Lower lobe of right lung (tissue), 2 donors: Measurements from ENCODE around the gene ATP13A4. TPM values are rescaled to one million over a fixed set of nuclear protein-coding genes. Genes with fewer than 3 reads are reported as not detected.

Experiments
- ATAC-seq, 2 donors: fragments of 200-7000 bp; cut with Tn5 transposase; one replicate each; pipeline ENCODE4 v1.9.1; 2020 to 2022; ENCODE audit warnings: mild to moderate bottlenecking in 2 of 2, moderate library complexity in 2 of 2
- DNase-seq: peaks from one replicate; pipeline ENCODE4 v3.0.0-alpha.2; 2020
- H3K27ac ChIP-seq: fragments of 200-600 bp; one replicate; pipeline ENCODE4 v1.8.0; 2022
- H3K27me3 ChIP-seq: fragments of 200-600 bp; one replicate; pipeline ENCODE4 v1.8.0; 2022; ENCODE audit warnings: low read depth
- H3K36me3 ChIP-seq: fragments of 200-600 bp; one replicate; pipeline ENCODE4 v1.8.0; 2022; ENCODE audit warnings: mild to moderate bottlenecking
- H3K4me1 ChIP-seq: fragments of 200-600 bp; one replicate; pipeline ENCODE4 v1.8.0; 2022
- H3K4me3 ChIP-seq: fragments of 200-600 bp; one replicate; pipeline ENCODE4 v1.8.0; 2022; ENCODE audit warnings: mild to moderate bottlenecking
- H3K9me3 ChIP-seq: fragments of 200-600 bp; one replicate; pipeline ENCODE4 v1.8.0; 2022
- intact Hi-C: fragments of 100-400 bp; cut with DNase I; formaldehyde crosslinking; loops from one replicate; pipeline ENCODE4 v1.11.0; 2022
- total RNA-seq: library from RNA; stranded (reverse); fragmentation: NEBNext Ultra II Directional; extraction: Animal tissue kit (Norgen Biotek cat#: 25700); gene quantifications from one replicate; pipeline ENCODE4 v1.2.1, GENCODE V29; 2021
- TF ChIP-seq, protein P1 (sequence below): fragments of 200-600 bp; IDR thresholded peaks from one replicate; pipeline ENCODE4 v1.8.0; 2022; ENCODE audit warnings: antibody characterized with exemption, mild to moderate bottlenecking
- donor health status: DM: no; HTN: yes; CAD: no; lungs with severe emphysema.

Gene ATP13A4
- total RNA-seq, 1 donor from 2014 or later = 188 TPM

DNA sequence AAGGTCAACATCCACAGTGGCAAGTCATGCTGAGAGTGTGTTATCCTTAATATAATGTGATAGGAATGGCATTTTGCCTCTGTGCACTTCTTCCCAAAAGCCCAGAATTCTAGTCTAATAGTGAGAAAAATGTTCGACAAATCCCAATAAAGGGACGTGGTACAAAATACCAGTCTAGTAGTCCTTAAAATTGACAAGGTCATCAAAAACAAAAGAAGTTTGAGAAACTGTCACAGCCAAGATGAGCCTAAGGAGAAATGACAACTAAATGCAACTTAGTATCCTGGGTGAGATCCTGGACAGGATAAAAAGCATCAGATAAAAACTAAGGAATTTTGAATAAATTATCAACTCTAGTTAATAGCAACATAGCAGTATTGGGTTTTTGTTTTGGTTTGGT, 14.4 kb upstream of the ATP13A4 start:
- intact Hi-C loops = no loop called here
- H3K27me3 ChIP-seq = no peaks in the 10 kb centered on the region
- TF ChIP-seq, protein P1, sequence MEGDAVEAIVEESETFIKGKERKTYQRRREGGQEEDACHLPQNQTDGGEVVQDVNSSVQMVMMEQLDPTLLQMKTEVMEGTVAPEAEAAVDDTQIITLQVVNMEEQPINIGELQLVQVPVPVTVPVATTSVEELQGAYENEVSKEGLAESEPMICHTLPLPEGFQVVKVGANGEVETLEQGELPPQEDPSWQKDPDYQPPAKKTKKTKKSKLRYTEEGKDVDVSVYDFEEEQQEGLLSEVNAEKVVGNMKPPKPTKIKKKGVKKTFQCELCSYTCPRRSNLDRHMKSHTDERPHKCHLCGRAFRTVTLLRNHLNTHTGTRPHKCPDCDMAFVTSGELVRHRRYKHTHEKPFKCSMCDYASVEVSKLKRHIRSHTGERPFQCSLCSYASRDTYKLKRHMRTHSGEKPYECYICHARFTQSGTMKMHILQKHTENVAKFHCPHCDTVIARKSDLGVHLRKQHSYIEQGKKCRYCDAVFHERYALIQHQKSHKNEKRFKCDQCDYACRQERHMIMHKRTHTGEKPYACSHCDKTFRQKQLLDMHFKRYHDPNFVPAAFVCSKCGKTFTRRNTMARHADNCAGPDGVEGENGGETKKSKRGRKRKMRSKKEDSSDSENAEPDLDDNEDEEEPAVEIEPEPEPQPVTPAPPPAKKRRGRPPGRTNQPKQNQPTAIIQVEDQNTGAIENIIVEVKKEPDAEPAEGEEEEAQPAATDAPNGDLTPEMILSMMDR = no peak
- no peaks in the 10 kb centered on the region for H3K9me3 ChIP-seq
- H3K4me1 ChIP-seq = no peaks in the 10 kb centered on the region
- ATAC-seq = no peak
- no peak overlapping the region for H3K4me3 ChIP-seq
- no peak for DNase-seq
- H3K27ac ChIP-seq = no peak overlapping the region
- H3K36me3 ChIP-seq = no peaks in the 10 kb centered on the region

DNA sequence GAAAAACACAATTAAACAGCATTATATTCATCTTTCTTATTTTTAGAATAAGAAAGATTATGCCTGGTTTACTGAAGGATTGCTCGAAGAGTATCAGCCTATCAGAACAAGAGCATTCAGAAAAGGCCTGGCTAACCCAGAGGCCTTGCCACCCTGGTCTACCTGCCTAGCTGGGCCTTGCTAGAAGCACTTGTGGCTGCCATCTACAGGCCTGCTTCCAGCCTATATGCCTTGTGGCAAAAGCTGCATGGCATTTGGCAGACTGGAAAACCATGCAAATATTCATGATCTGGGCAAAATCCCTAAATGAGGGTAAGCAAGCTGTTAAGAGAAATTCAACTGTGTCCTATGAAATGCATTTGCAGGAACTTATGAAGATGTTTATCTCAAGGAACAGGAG, 9.3 kb upstream of the ATP13A4 start:
- Histone ChIP-seq H3K36me3 (no peaks in the 10 kb centered on the region), H3K27me3 (no peaks in the 10 kb centered on the region), H3K4me3 (no peak overlapping the region), H3K9me3 (no peaks in the 10 kb centered on the region), H3K4me1 (no peaks in the 10 kb centered on the region), H3K27ac (no peak overlapping the region)
- intact Hi-C loops = no loop called here
- peak; percentile 49 for DNase-seq
- TF ChIP-seq, protein P1 = peak; percentile 14
- ATAC-seq = peak; percentile 66 to 95

DNA sequence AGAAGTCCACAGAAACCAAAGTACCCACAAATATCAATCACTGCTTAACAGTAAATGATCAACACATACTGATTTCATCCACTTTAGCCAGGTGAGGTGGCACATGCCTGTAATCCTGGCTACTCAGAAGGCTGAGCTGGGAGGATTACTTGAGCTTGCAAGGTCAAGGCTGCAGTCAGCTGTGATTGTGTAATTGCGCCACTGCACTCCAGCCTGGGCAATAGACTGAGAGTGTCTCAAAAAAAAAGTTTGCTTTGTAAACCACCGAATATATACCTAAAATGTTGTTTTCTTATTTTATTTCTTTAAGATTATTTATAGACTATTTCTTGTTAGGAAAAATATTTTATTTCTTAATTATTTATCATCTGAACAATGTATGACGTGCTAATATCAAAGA, 8.7 kb upstream of the ATP13A4 start:
- DNase-seq = peak; percentile 60
- intact Hi-C loops = no loop called here
- H3K4me1 ChIP-seq = no peaks in the 10 kb centered on the region
- H3K36me3 ChIP-seq = no peaks in the 10 kb centered on the region
- no peak overlapping the region for H3K27ac ChIP-seq
- H3K9me3 ChIP-seq = no peaks in the 10 kb centered on the region
- no peak overlapping the region for H3K4me3 ChIP-seq
- TF ChIP-seq, protein P1 = no peak
- ATAC-seq = peak; percentile 83 to 95
- H3K27me3 ChIP-seq = no peaks in the 10 kb centered on the region

DNA sequence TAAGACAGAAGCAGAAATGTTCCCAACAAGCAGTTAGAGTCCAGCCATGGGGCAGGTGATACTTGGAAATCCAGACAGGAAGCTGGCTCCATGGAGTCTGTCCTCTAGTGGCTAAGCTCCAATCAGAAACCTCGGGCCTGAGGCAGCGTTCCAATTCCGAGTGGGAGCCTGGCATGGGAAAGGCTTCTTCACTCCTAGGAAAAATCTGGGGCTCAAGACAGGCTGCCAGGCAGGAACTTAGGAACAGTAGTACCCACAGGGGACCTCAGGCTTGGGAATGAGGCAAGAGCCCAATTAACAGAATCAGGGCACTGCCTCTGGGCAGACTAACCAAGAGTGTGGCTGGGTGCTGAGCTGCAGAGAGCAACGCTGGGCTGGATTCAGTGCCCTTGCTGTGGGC, 6.2 kb upstream of the ATP13A4 start:
- Histone ChIP-seq H3K4me1 (no peaks in the 10 kb centered on the region), H3K9me3 (no peaks in the 10 kb centered on the region), H3K27ac (no peak overlapping the region), H3K36me3 (no peaks in the 10 kb centered on the region), H3K27me3 (no peaks in the 10 kb centered on the region), H3K4me3 (no peak overlapping the region)
- intact Hi-C loops = no loop called here
- DNase-seq = no peak
- TF ChIP-seq, protein P1 = no peak
- ATAC-seq = no peak

DNA sequence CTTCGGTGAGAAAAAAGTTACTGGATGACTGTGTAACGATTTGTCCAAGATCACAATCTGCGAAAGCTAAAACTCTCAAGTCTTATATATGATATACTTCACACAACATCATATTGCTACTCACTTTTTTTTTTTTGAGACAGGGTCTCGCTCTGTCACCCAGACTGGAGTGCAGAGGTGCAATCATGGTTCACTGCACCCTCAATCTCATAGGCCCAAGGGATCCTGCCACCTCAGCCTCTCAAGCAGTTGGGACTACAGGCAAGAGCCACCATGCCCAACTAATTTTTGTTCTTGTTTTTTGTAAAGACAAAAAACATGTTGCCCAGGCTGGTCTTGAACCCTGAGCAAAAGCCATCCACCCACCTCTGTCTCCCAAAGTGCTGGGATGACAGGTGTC, 5.4 kb upstream of the ATP13A4 start:
- no peak overlapping the region for H3K27ac ChIP-seq
- H3K27me3 ChIP-seq = no peaks in the 10 kb centered on the region
- DNase-seq = no peak
- TF ChIP-seq, protein P1 = no peak
- intact Hi-C loops = no loop called here
- no peak for ATAC-seq
- H3K9me3 ChIP-seq = no peaks in the 10 kb centered on the region
- no peak overlapping the region for H3K4me3 ChIP-seq
- H3K4me1 ChIP-seq = no peaks in the 10 kb centered on the region
- no peaks in the 10 kb centered on the region for H3K36me3 ChIP-seq

DNA sequence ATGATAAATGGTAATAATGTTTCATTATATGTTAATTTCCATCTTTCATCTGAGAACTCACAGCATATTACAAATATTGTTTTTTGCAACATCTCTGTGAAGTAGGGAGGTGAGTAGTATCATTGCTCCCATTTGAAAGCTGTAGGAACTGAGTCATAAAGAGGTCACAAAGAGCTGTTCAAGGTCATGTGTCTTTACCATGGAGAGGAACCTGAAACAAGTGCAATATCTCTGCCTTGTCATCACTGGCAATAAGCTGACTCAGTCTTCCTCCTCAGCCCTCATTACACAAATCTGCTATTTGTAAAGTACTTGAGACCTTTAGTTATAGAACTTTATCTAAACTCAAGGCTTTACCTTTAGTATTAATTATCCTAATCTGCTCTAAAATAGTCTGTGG, 4.4 kb upstream of the ATP13A4 start:
- Histone ChIP-seq H3K4me1 (no peaks in the 10 kb centered on the region), H3K36me3 (no peaks in the 10 kb centered on the region), H3K9me3 (no peaks in the 10 kb centered on the region), H3K27me3 (no peaks in the 10 kb centered on the region), H3K4me3 (no peak overlapping the region), H3K27ac (no peak overlapping the region)
- TF ChIP-seq, protein P1 = no peak
- DNase-seq (no peak), ATAC-seq (no peak)
- intact Hi-C loops = no loop called here
